ENCODE results near the gene SAMD4B. TPM values are rescaled to one million over a fixed set of nuclear protein-coding genes. Genes with fewer than 3 reads are reported as not detected.

SAMD4B gene
- total and polyA plus RNA-seq, 9 of the 15 experiments (the other 6 are each of a cell fraction or from before 2014, with no cell fraction given): 3.4 to 90.5 (median 38.0) TPM

- TF ChIP-seq REST (IDR thresholded peaks at IDR 0.05; ENCODE audit: borderline replicate concordance): no peak; the same call in 1 of the 2 replicates
- TF ChIP-seq REST (CRISPR knock-in tag; IDR thresholded peaks at IDR 0.05; ENCODE audit: low read depth): no peak
- no peak for TF ChIP-seq ZNF134 (CRISPR knock-in tag; conservative IDR thresholded peaks at IDR 0.05)
- no peak for TF ChIP-seq HEY1 (CRISPR knock-in tag; IDR thresholded peaks at IDR 0.05; ENCODE audit: borderline replicate concordance)
- no peak for TF ChIP-seq ZNF197 (CRISPR knock-in tag; IDR thresholded peaks at IDR 0.05; ENCODE audit: low read depth)
- no peak for TF ChIP-seq ZBTB12 (CRISPR knock-in tag; IDR thresholded peaks at IDR 0.05)
- 0 out of 4 replicates have a peak, but pooled peaks of 1 of the 2 experiments have one; percentile 38 for TF ChIP-seq TEAD1 (CRISPR knock-in tag; IDR thresholded peaks at IDR 0.05)
- TF ChIP-seq ZNF511 (CRISPR knock-in tag; IDR thresholded peaks at IDR 0.05): no peak
- no peak for TF ChIP-seq NR4A1 (CRISPR knock-in tag; IDR thresholded peaks at IDR 0.05)
- TF ChIP-seq NR4A1 (tag; IDR thresholded peaks at IDR 0.05): peak; percentile 56; the same call in 1 of the 2 replicates
- no peak for TF ChIP-seq HLTF (IDR thresholded peaks at IDR 0.05)
- peak; percentile 90; the same call in 1 of the 2 replicates for TF ChIP-seq GATAD2A (IDR thresholded peaks at IDR 0.05)
- TF ChIP-seq ZBTB17 (CRISPR knock-in tag; IDR thresholded peaks at IDR 0.05): 0 out of 2 replicates have a peak, but pooled peaks have one; percentile 29
- peak; percentile 20; the same call in 1 of the 2 replicates for TF ChIP-seq ZBTB2 (IDR thresholded peaks at IDR 0.05)
These were observed 61.4 kb downstream of the SAMD4B start (continued) for GRCh38 chr19:39403331-39404312.

Data from K562 (cell line).